Kidney (tissue), 14 donors: Measurements from ENCODE around the gene CAVIN2. TPM values are rescaled to one million over a fixed set of nuclear protein-coding genes. Genes with fewer than 3 reads are reported as not detected.
A peak's percentile ranks its signal among the peaks of the same experiment; 100 is the strongest.

Source experiments
- DNase-seq, 5 donors: peaks; one replicate each; pipeline ENCODE4 v3.0.0-alpha.2; 2013 to 2020
- FAIRE-seq: peaks from 2 replicates; lab custom pipeline; 2012; peaks lifted over from hg19 to GRCh38; lab: Jason Lieb, UNC
- H3K27ac ChIP-seq, 2 donors: one replicate each; pipeline ENCODE4 v1.7.0; 2013; ENCODE audit warnings: low read depth in 2 of 2, low read length in 2 of 2, inconsistent platforms in 1 of 2
- H3K27me3 ChIP-seq: one replicate; pipeline ENCODE4 v1.7.1; 2013; ENCODE audit warnings: low read length, inconsistent platforms; ENCODE audit not compliant: control insufficient read depth, insufficient read depth
- H3K36me3 ChIP-seq, 3 donors: one replicate each; pipeline versions ENCODE4 v1.7.0 to v1.7.1; 2013; ENCODE audit warnings: low read length in 3 of 3, control low read depth in 1 of 3, inconsistent platforms in 1 of 3; ENCODE audit not compliant: insufficient read depth in 3 of 3, control insufficient read depth in 2 of 3
- H3K4me1 ChIP-seq, 3 donors: one replicate each; pipeline versions ENCODE4 v1.7.0 to v1.7.1; 2013; ENCODE audit warnings: low read length in 3 of 3, inconsistent platforms in 1 of 3, low read depth in 1 of 3; ENCODE audit not compliant: control insufficient read depth in 2 of 3, insufficient read depth in 2 of 3
- H3K4me3 ChIP-seq, 3 donors: one replicate each; pipeline versions ENCODE4 v1.7.0 to v1.8.1; 2013; ENCODE audit warnings: low read length in 3 of 3, control low read depth in 1 of 3, inconsistent platforms in 1 of 3
- H3K9ac ChIP-seq, 3 donors: one replicate each; pipeline versions ENCODE4 v1.7.0 to v1.7.1; 2013; ENCODE audit warnings: low read length in 3 of 3, control low read depth in 1 of 3, inconsistent platforms in 1 of 3
- H3K9me3 ChIP-seq, 3 donors: one replicate each; pipeline versions ENCODE4 v1.7.0 to v1.7.1; 2013; ENCODE audit warnings: low read length in 3 of 3, control low read depth in 1 of 3, inconsistent platforms in 1 of 3; ENCODE audit not compliant: control insufficient read depth in 2 of 3, insufficient read depth in 1 of 3
- intact Hi-C: fragments of 100-400 bp; cut with DNase I; formaldehyde crosslinking; loops from one replicate; pipeline ENCODE4 v1.11.1; 2022
- polyA plus RNA-seq: library from polyadenylated mRNA; stranded (reverse); fragments of 350-450 nt; fragmentation: Illumina TruSeq; extraction: RNeasy Lipid Tissue Mini Kit (QIAGEN cat#74804); gene quantifications from one replicate; pipeline ENCODE4 v1.2.3, GENCODE V29; 2014; ENCODE audit warnings: low read depth, low replicate concordance; ENCODE audit not compliant: insufficient read depth
- total RNA-seq: library from RNA; stranded (reverse); fragmentation: NEBNext Ultra II Directional; extraction: Animal tissue kit (Norgen Biotek cat#: 25700); gene quantifications from one replicate; pipeline ENCODE4 v1.2.1, GENCODE V29; 2021
- TF ChIP-seq, protein P1 (sequence below): IDR thresholded peaks from 3 replicates; pipeline ENCODE4 v1.5.1; 2012; ENCODE audit warnings: mild to moderate bottlenecking, moderate library complexity, borderline replicate concordance; ENCODE audit not compliant: insufficient read depth; ENCODE audit errors: extremely low read depth
- donor health status: control.
- donor health status: control.
- donor health status: control.
- donor health status: control.
- donor health status: control.
- donor health status: DM: yes; HTN: yes; CAD: no.
- donor health status: Normal renal cell carcinoma (clear cell type).

The CAVIN2 gene
- total and polyA plus RNA-seq, 2 donors from 2014 or later = 17.9 to 55.0 TPM

DNA sequence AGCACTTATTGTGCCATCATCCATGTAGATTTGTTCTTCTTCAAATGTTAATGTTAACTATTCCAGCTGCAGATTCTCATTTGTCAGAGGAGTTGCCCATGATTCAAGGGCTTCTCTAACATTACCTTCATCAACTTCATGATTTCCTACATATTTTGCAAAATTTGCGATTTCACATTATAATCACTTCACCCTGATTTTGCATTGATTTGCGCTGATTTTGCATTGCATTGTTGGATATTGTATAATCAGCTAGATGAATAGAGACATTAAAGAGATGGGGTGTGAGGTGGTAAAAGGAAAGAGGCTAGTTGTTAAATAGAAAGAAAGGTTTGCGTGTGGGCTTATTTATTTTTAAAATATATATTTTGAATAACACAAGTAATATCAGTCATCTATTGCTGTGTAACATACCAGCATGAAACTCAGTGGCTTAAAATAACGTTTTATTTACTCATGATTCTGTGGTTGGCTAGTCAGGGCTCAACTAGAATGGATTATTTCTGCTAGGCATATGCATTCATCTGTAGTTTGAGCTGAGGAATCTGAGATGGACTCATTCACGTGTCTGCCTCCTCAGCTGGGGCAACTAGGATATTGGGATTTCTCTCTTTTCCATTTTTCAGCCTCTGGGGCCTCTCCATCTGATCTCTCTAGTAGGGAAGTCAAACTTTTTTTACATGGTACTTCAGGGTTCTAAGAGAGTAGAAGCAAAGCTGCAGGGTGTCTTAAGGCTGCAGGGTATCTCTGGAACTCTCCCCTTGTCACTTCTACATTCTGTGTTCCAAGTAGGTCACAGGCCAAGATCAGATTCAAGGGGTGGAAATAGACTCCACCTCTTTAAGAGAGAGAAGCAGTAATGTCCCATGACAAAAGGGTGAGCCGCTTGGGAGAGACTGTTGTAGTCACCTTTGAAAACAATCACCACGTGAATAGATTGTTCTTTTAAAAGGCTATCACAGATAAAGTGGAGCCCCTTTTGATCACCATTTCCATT lies 2.2 kb upstream of the CAVIN2 start:
- Histone ChIP-seq H3K9me3 (no peaks in the 10 kb centered on the region), H3K4me3 (no peak overlapping the region), H3K27ac (no peak overlapping the region), H3K4me1 (peaks cover 0 to 12% (median 8%) of the 10 kb centered on the region in 3 donors), H3K36me3 (no peaks in the 10 kb centered on the region), H3K9ac (no peak overlapping the region), H3K27me3 (no peaks in the 10 kb centered on the region)
- FAIRE-seq (no peak), DNase-seq (no peak)
- TF ChIP-seq, protein P1, sequence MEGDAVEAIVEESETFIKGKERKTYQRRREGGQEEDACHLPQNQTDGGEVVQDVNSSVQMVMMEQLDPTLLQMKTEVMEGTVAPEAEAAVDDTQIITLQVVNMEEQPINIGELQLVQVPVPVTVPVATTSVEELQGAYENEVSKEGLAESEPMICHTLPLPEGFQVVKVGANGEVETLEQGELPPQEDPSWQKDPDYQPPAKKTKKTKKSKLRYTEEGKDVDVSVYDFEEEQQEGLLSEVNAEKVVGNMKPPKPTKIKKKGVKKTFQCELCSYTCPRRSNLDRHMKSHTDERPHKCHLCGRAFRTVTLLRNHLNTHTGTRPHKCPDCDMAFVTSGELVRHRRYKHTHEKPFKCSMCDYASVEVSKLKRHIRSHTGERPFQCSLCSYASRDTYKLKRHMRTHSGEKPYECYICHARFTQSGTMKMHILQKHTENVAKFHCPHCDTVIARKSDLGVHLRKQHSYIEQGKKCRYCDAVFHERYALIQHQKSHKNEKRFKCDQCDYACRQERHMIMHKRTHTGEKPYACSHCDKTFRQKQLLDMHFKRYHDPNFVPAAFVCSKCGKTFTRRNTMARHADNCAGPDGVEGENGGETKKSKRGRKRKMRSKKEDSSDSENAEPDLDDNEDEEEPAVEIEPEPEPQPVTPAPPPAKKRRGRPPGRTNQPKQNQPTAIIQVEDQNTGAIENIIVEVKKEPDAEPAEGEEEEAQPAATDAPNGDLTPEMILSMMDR = no peak
- intact Hi-C loops = no loop called here

- FAIRE-seq = no peak
- peak in 3 of 5 donors; percentile 24 to 64 (median 58) for DNase-seq
- Histone ChIP-seq H3K27ac (no peak overlapping the region), H3K9ac (no peak overlapping the region), H3K36me3 (no peaks in the 10 kb centered on the region), H3K9me3 (no peaks in the 10 kb centered on the region), H3K4me1 (peaks cover 0 to 12% (median 8%) of the 10 kb centered on the region in 3 donors), H3K27me3 (no peaks in the 10 kb centered on the region), H3K4me3 (peak overlapping the region in 1 of 3 donors; percentile 70)
- TF ChIP-seq, protein P1 = no peak
- intact Hi-C loops = no loop called here
These were observed 876 bp upstream of the CAVIN2 start for GRCh38 chr2:191847764-191848163.

- DNase-seq (peak in 1 of 5 donors; percentile 77), FAIRE-seq (no peak)
- Histone ChIP-seq H3K27ac (peak overlapping the region; percentile 60 to 66), H3K4me1 (peaks cover 0 to 12% (median 8%) of the 10 kb centered on the region in 3 donors), H3K9me3 (no peaks in the 10 kb centered on the region), H3K27me3 (no peaks in the 10 kb centered on the region), H3K9ac (peak overlapping the region in 2 of 3 donors; percentile 22 to 68), H3K36me3 (no peaks in the 10 kb centered on the region), H3K4me3 (peak overlapping the region; percentile 37 to 70 (median 67))
- TF ChIP-seq, protein P1 = no peak
- intact Hi-C loops = no loop called here
These were observed 893 bp downstream of the CAVIN2 start for GRCh38 chr2:191845876-191846514.
